ENCODE data around the gene SGTA. TPM values are rescaled to one million over a fixed set of nuclear protein-coding genes. Genes with fewer than 3 reads are reported as not detected.

The SGTA gene
- total RNA-seq, 1 experiment from 2014 or later = 109 TPM

GRCh38 chr19:2795827-2796658, 13.0 kb upstream of the SGTA start:
- ChIA-PET POLR2A (no interaction called here), RAD21 (ENCODE audit: low non-redundant PET in 1 of 2, low total read pairs in 2 of 2, uncharacterized antibody in 2 of 2, unreplicated experiment in 2 of 2) (no interaction called here)

More at GRCh38 chr19:2795827-2796658, 13.0 kb upstream of the SGTA start:
- no peak overlapping the region for H2AFZ ChIP-seq (ENCODE audit: low read depth, low read length, poor library complexity, severe bottlenecking)
- no peak overlapping the region for H3K27ac ChIP-seq (ENCODE audit: low read depth, low read length)
- H3K36me3 ChIP-seq (ENCODE audit: control insufficient read depth in 1 of 2, insufficient read depth in 2 of 2, low read length in 2 of 2) = peaks cover 38 to 59% of the 10 kb centered on the region in 2 experiments; a peak in 3 of 4 replicates
- intact Hi-C loops (cut with micrococcal nuclease) = no loop called here
- no peaks in the 10 kb centered on the region for H3K9me2 ChIP-seq (ENCODE audit: insufficient read depth)
- CTCF ChIA-PET = no interaction called here
- no peak overlapping the region for H3K4me2 ChIP-seq (ENCODE audit: low read length)
- TF ChIP-seq CEBPB (IDR thresholded peaks at IDR 0.05; ENCODE audit: low read depth) (no peak), SP1 (IDR thresholded peaks at IDR 0.05; ENCODE audit: low read depth) (no peak), SRF (IDR thresholded peaks at IDR 0.05; ENCODE audit: low read depth) (no peak), YY1 (IDR thresholded peaks at IDR 0.05; ENCODE audit: extremely low read depth, insufficient replicate concordance, low read depth, low read length) (no peak), POLR2A (IDR thresholded peaks at IDR 0.05; ENCODE audit: borderline replicate concordance, extremely low read depth, insufficient read depth, insufficient read length) (no peak), SIN3A (IDR thresholded peaks at IDR 0.05; ENCODE audit: low read depth) (no peak), EZH2phosphoT487 (IDR thresholded peaks at IDR 0.05; ENCODE audit: borderline replicate concordance) (no peak), TCF7L2 (IDR thresholded peaks at IDR 0.05; ENCODE audit: borderline replicate concordance, extremely low read depth, insufficient read depth, insufficient read length) (no peak), ZBTB33 (IDR thresholded peaks at IDR 0.05; ENCODE audit: extremely low read depth, insufficient replicate concordance, low read length) (no peak), CBX3 (IDR thresholded peaks at IDR 0.05; ENCODE audit: low read depth) (no peak), CTCF (IDR thresholded peaks at IDR 0.05 in 2 of 3, conservative IDR thresholded peaks at IDR 0.05 in 1 of 3; ENCODE audit: borderline replicate concordance in 1 of 3, insufficient read depth in 1 of 3, low read depth in 2 of 3, low read length in 2 of 3) (no peak), ZFX (IDR thresholded peaks at IDR 0.05) (no peak), JUND (IDR thresholded peaks at IDR 0.05) (no peak), ELF1 (IDR thresholded peaks at IDR 0.05; ENCODE audit: borderline replicate concordance, low read depth) (no peak), ZNF274 (IDR thresholded peaks at IDR 0.05; ENCODE audit: low read depth, low read length) (no peak), EGR1 (IDR thresholded peaks at IDR 0.05; ENCODE audit: low read depth) (no peak), EZH2 (IDR thresholded peaks at IDR 0.05) (no peak), MAX (IDR thresholded peaks at IDR 0.05) (no peak), FOSL1 (IDR thresholded peaks at IDR 0.05; ENCODE audit: low read depth) (no peak), RAD21 (IDR thresholded peaks at IDR 0.05; ENCODE audit: low read depth) (no peak)
- no TSS peak for BruUV-seq (replicated peaks)
- peak; percentile 26; the same call in 1 of the 2 replicates for ATAC-seq
- no peaks in the 10 kb centered on the region for H4K20me1 ChIP-seq (ENCODE audit: insufficient read depth)
- peaks cover 42% of the 10 kb centered on the region for H3K79me2 ChIP-seq (ENCODE audit: insufficient read depth, low read length)
- H3K27me3 ChIP-seq (ENCODE audit: insufficient read depth, low read length) = no peaks in the 10 kb centered on the region
- H3K4me3 ChIP-seq (replicated peaks in 1 of 2; ENCODE audit: low read depth in 1 of 2, low read length in 2 of 2) = no peak overlapping the region
- DNase-seq (ENCODE audit: low read depth, low spot score) = no peak
- H3K9ac ChIP-seq (ENCODE audit: low read length) = no peak overlapping the region
- H3K9me3 ChIP-seq (ENCODE audit: control insufficient read depth in 1 of 2, insufficient read depth in 1 of 2, low read depth in 1 of 2, low read length in 2 of 2) = no peaks in the 10 kb centered on the region
- peaks cover 0 to 6% of the 10 kb centered on the region in 2 experiments; a peak in 2 of 4 replicates for H3K4me1 ChIP-seq (ENCODE audit: control insufficient read depth in 1 of 2, insufficient read depth in 2 of 2, low read length in 2 of 2)

All from HCT116 (cell line).